Measurements from ENCODE around the gene F8A3.
"Not testable (repeated sequence)": the region's sequence is repeated elsewhere in the genome, so short reads cannot be mapped to it uniquely, and the experiment has no call there.

The F8A3 gene

GRCh38 chrX:155458471-155458870 is at the start of gene F8A3:
F8A3 (minus strand) TSS chrX:155458620; CDS start chrX:155458600, 20 bp downstream.
- not testable (repeated sequence) for H3K4me1 Mint-ChIP-seq, H3K36me3 Mint-ChIP-seq, H3K27me3 Mint-ChIP-seq, H3K4me3 Mint-ChIP-seq, H3K9me3 Mint-ChIP-seq, H3K27ac Mint-ChIP-seq
- ATAC-seq = peak; percentile 95

GRCh38 chrX:155505296-155505695 is 46.9 kb upstream of the F8A3 start:
- Mint-ChIP-seq H3K36me3 (peaks cover 29% of the 10 kb centered on the region), H3K9me3 (no peaks in the 10 kb centered on the region), H3K27ac (no peak overlapping the region), H3K4me1 (no peaks in the 10 kb centered on the region), H3K4me3 (no peak overlapping the region), H3K27me3 (no peaks in the 10 kb centered on the region)
- no peak for ATAC-seq

GRCh38 chrX:155495134-155495533 is 36.7 kb upstream of the F8A3 start:
- not testable (repeated sequence) for H3K4me1 Mint-ChIP-seq, H3K9me3 Mint-ChIP-seq, H3K27ac Mint-ChIP-seq, H3K4me3 Mint-ChIP-seq, H3K27me3 Mint-ChIP-seq, ATAC-seq, H3K36me3 Mint-ChIP-seq

- not testable (repeated sequence) for H3K4me1 Mint-ChIP-seq, H3K27ac Mint-ChIP-seq, H3K36me3 Mint-ChIP-seq, H3K4me3 Mint-ChIP-seq, H3K9me3 Mint-ChIP-seq, H3K27me3 Mint-ChIP-seq, ATAC-seq
Observed at GRCh38 chrX:155491421-155491820, 33.0 kb upstream of the F8A3 start.

GRCh38 chrX:155477136-155477535 is 18.7 kb upstream of the F8A3 start:
- not testable (repeated sequence) for H3K36me3 Mint-ChIP-seq

GRCh38 chrX:155466269-155466938 is 8.0 kb upstream of the F8A3 start:
- H3K4me3 Mint-ChIP-seq, H3K27me3 Mint-ChIP-seq, H3K9me3 Mint-ChIP-seq, H3K4me1 Mint-ChIP-seq, H3K36me3 Mint-ChIP-seq, H3K27ac Mint-ChIP-seq: not testable (repeated sequence)
- ATAC-seq = peak; percentile 55

More at GRCh38 chrX:155477136-155477535, 18.7 kb upstream of the F8A3 start:
- H3K27ac Mint-ChIP-seq, H3K27me3 Mint-ChIP-seq, H3K4me1 Mint-ChIP-seq, H3K9me3 Mint-ChIP-seq, H3K4me3 Mint-ChIP-seq, ATAC-seq: not testable (repeated sequence)

GRCh38 chrX:155460501-155460900 is 2.1 kb upstream of the F8A3 start:
- H3K27me3 Mint-ChIP-seq, ATAC-seq, H3K4me3 Mint-ChIP-seq, H3K27ac Mint-ChIP-seq, H3K9me3 Mint-ChIP-seq, H3K4me1 Mint-ChIP-seq, H3K36me3 Mint-ChIP-seq: not testable (repeated sequence)

GRCh38 chrX:155457761-155458447 is 516 bp downstream of the F8A3 start:
- H3K9me3 Mint-ChIP-seq, H3K4me1 Mint-ChIP-seq, H3K27ac Mint-ChIP-seq, H3K36me3 Mint-ChIP-seq, H3K27me3 Mint-ChIP-seq, H3K4me3 Mint-ChIP-seq: not testable (repeated sequence)
- peak; percentile 81 for ATAC-seq

- ATAC-seq = no peak
- Mint-ChIP-seq H3K4me3 (no peak overlapping the region), H3K27me3 (no peaks in the 10 kb centered on the region), H3K4me1 (no peaks in the 10 kb centered on the region), H3K36me3 (peaks cover 52% of the 10 kb centered on the region), H3K9me3 (peaks cover 4% of the 10 kb centered on the region), H3K27ac (no peak overlapping the region)
Observed at GRCh38 chrX:155441097-155441496, 17.3 kb downstream of the F8A3 start.

- Mint-ChIP-seq H3K36me3 (peaks cover 19% of the 10 kb centered on the region), H3K4me1 (no peaks in the 10 kb centered on the region), H3K27me3 (no peaks in the 10 kb centered on the region), H3K27ac (no peak overlapping the region), H3K9me3 (no peaks in the 10 kb centered on the region), H3K4me3 (no peak overlapping the region)
- ATAC-seq = no peak
Observed at GRCh38 chrX:155435744-155436112, 22.7 kb downstream of the F8A3 start.

- no peak for ATAC-seq
- no peaks in the 10 kb centered on the region for H3K9me3 Mint-ChIP-seq
- H3K4me1 Mint-ChIP-seq = no peaks in the 10 kb centered on the region
- no peaks in the 10 kb centered on the region for H3K27me3 Mint-ChIP-seq
- H3K4me3 Mint-ChIP-seq = no peak overlapping the region
- no peak overlapping the region for H3K27ac Mint-ChIP-seq
- peaks cover 18% of the 10 kb centered on the region for H3K36me3 Mint-ChIP-seq
Observed at GRCh38 chrX:155434906-155435743, 23.3 kb downstream of the F8A3 start.

GRCh38 chrX:155417769-155418168 is 40.7 kb downstream of the F8A3 start:
- no peaks in the 10 kb centered on the region for H3K4me1 Mint-ChIP-seq

More at GRCh38 chrX:155417769-155418168, 40.7 kb downstream of the F8A3 start:
- Mint-ChIP-seq H3K27ac (no peak overlapping the region), H3K4me3 (no peak overlapping the region), H3K36me3 (no peaks in the 10 kb centered on the region), H3K9me3 (no peaks in the 10 kb centered on the region), H3K27me3 (no peaks in the 10 kb centered on the region)
- no peak for ATAC-seq
